Activated CD4-positive, CD25-positive, alpha-beta regulatory T cell treated with anti-CD3 and anti-CD28 coated beads, Interleukin-2, amount 50 U/mL, for 24 hours (primary cell): ENCODE results near the gene PDHA2.
"Not testable (repeated sequence)": the region's sequence is repeated elsewhere in the genome, so short reads cannot be mapped to it uniquely, and the experiment has no call there.

Source experiments
- ATAC-seq, 2 donors: fragments of 150-1000 bp; cut with Tn5 transposase; one replicate each; pipeline ENCODE4 v1.10.0; 2021; ENCODE audit warnings: mild to moderate bottlenecking in 1 of 2, moderate library complexity in 1 of 2

The PDHA2 gene

DNA sequence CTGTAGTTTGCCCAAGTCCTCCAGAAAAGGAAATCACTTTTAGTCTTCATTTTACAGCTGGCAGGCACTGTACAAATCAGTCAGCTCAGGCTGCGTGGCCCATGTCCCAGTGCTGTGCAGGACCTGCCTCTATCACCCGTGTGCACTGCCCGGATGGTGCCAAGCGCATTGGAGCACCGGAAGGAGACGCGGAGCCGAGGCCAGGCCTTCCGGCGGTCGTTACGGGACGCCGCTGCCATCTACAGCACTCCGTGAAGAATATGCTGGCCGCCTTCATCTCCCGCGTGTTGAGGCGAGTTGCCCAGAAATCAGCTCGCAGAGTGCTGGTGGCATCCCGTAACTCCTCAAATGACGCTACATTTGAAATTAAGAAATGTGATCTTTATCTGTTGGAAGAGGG, at the start of gene PDHA2:
PDHA2 (plus strand) TSS at position 203 of the 400 bp plus-strand sequence; CDS start at position 261, 58 bp downstream.
- no peak for ATAC-seq

DNA sequence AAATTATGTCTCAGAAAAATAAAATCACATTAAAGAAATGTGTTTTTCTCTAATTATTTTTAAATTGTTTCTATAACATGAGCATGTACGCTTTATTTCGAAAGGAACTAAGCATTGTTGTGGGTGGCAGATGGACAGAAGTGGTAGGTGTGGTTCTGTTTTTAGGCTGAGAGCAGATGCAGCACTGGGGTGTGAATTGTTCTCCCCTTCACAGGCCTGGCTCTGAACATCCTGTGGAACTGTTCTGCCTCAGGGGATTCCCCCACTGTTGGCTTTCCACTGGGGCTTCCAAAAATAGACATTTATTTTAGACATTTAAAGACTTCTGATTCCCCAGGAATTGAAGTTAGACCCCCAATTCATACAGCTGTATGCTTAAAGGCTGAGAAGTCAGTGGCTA, 41.9 kb upstream of the PDHA2 start:
- no peak for ATAC-seq

DNA sequence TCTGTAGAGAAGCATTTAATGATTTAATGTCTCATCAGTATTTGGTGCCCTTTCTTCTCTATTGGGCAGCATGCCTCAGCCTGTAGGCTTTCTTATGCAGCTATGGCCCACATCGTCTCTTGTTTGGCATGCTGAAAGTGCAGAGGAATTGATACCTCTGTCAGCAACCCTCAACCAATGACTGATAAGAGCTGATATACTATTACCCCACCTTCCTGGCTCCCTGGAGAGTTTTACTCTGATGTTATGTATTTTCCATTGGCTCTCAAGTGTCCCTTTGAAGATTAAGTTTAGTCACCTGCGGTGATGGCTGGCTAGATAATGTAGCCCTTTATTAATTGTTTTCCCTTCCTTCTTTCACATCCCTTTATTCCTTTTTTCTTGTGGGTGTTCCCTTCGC, 41.2 kb upstream of the PDHA2 start:
- ATAC-seq: no peak

DNA sequence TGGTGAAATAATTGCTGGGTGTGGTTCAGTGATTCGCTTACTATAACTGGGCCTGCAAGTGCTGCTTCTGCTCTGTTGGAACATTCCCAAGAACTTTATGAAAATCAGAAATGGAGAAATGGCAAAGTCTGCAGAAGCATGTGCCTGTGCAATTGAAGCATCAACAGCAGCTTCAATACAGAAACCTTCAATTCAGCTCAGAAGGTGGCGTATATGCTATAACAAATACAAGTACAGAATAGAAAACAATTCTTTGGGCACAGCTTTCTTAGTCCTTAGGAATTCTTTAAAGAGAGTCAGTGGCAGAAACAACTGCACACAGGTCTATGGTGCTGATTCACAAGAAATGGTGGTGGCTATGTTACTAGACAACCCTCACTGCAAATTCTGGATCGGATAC, 18.0 kb upstream of the PDHA2 start:
- ATAC-seq: no peak

DNA sequence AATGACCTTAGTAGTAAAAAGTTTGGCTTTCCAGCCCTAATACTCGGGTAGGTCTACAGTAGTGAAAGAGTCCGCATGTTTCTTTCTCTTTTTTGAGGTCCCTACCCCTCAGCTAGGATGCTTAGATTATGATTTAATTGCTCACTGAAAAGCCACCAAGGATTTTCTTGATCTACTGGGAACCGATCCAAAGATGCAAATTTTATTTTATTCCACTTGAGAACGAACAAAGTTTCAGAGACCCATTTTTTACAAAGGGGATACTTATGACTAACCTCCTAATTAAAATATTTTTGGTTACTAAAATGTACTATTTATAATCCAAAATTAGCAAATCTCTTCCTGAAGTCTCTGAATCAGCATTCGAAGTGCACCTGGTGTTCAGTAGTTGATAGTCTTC, 14.3 kb upstream of the PDHA2 start:
- no peak for ATAC-seq

DNA sequence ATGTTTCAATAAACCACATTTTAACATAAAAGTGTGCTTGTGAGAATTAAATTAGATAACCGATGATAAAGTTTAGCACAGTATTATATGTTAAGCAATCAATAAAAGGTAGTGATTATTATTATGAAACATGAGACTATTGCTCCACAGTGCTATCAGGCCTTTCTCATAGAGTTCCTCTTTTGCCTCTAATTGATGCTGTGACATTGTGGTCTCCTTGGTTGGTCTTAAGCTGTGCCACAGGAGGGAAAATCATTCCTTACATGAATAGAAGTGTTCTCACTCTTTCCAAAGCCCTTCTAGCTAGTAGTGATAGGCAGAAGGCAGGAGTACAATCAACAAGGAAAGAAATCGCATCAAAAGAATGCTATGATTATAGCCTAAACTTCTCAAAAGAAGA, 9.2 kb upstream of the PDHA2 start:
- ATAC-seq: no peak

DNA sequence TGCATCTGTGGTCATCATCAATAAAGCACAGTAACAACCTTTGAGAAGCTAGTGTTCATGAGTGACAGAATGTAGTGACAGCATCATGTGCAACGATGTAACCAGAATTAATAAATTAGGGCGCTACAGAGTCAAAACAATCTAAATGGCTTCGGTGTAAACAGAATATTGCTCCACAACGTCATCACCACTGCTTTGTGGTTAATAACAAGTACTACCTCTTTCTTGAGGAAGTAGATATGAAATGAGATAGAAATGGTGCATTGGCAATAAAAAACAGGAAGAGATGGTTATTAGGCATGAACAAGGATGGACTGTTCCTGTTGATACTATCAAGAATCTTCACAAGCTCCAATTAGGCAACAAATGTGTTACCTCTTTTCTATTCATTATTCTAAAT, 8.7 kb upstream of the PDHA2 start:
- ATAC-seq: no peak

DNA sequence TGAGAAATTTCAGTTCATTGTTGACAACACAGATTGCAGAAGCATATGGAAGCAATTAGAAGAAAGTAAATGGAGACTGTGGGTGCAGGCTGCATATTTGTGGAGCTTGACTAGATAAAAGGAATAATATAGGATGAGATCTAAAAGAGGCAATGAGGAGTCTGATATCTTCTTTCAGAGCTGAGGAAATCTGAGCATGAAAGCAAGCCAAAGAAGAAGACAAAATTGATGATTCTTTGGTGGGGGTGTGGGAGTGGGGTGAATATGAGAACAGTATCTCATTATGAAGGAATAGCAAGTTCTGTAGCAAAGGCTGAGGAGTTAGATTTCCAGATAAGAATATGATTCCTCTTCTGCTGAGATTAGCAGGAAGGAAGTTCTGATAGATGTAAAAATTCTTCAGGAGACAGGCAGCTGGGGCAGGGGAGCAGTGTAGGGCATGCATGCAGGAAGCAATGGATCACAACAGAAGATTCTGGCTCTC, 6.1 kb upstream of the PDHA2 start:
- no peak for ATAC-seq

DNA sequence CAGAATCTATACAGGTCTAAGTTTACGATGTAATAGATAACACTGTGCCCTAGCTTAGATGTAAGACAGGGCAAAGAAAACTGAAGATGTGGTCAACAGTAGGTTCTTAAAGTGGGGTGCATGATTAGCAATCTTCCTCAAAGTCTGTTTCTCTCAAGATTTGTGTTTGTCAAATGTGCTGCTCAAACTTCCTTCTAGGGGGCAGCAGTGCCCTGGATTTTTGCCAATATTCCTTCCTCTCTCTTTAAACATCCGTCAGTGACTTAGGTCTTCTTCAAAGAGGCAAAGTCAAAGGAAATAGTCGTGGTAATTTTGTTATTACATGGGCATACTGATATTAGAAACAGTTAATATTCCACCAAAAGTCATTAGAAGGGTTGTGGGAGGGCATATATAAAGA, 4.2 kb upstream of the PDHA2 start:
- no peak for ATAC-seq

DNA sequence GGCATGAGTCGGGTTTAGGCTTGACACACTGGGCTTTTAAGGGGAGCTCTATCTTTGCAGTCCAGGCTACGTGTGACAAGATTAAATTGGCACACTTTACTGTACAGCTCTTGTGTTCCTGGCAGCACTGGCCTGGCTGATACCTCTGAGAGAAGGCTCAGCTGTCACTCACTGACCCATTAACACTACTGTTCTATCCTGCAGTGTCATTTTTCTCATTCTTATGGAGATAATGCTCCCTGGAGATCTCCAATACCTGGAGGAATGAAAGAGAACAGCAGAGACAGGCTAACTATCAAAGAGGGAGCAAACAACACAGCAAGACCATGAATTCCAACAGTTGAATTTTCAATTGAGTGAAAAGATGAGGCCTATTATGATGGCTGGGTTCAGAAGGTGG, 1.7 kb upstream of the PDHA2 start:
- ATAC-seq: no peak

DNA sequence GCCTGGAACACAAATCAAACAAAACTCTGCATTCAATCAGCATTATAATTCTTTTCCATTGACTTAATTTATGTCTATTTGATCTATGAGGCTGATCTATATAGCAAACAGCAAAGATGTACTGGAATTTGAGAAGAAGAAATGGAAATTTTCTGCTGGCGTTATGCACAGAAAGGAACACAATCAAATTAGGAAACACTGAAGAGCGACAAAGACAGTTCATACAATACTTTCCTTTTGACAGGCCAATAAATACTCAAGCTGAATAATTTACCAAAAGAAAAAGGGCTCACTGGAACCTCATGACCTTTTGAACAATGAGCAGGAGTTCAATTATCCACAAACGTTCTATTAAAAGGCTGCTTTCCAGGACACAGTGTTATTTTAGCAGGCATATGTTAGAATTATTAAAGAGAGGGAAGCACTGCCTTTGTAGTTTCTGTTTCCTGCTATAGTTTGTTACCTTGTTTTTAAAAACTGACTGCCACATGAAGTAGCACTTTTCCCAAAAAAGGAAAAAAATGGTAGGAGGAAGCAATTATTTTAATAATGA, 8.1 kb downstream of the PDHA2 start:
- ATAC-seq: no peak

DNA sequence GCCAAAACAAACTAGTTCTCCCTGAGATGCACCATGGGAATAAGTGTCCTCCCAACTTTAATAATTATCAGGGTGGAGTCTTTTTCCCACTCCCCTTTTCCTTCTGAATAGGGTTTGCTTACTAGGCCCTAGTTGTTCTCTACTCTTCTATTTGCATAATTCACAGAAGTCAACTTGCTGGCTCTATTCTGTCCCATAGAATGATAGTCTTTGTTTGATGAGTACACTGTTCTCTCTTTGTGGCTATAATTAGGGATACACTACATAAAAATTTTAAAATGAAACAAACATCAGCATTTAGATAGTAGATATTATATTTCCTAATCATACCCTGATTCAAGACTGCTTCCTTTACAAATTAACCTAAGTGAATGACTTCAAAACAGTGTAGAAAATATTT, 10.3 kb downstream of the PDHA2 start:
- ATAC-seq: no peak

DNA sequence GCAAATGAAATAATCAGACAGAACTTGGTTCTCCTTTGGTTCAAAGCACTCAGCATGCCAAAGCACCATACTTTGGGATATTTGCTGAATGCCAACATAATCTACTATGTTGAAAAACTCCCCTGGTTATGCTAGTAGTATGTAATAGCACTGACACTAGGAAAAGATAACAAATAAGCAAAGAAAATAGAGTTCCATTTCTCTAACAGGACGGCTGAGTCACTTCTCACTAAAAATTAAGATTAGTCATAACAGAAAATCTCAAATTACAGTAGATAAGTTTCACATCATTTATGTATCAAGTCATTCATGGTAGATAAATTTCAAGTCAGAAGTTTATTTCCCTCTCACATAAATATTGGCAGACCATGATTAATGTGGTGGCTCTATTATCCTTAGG, 17.9 kb downstream of the PDHA2 start:
- no peak for ATAC-seq

DNA sequence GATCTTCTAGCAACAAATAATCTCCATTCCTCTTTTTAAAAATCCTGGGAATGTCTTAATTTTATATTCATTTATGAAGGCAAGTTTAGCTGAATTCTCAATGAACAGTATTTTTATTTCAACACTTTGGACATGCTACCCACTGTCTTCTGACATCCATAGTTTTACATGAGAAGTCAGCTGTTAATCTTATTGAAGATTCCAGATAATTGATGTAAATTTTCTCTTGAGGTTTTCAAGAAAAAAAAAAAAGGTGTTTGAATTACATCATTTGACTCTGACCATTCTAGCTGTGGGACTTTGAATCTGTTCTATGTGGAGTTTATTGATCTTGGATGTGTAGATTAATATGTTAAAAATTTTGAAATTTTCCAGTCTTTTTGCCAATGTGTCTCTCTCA, 28.0 kb downstream of the PDHA2 start:
- ATAC-seq: no peak

DNA sequence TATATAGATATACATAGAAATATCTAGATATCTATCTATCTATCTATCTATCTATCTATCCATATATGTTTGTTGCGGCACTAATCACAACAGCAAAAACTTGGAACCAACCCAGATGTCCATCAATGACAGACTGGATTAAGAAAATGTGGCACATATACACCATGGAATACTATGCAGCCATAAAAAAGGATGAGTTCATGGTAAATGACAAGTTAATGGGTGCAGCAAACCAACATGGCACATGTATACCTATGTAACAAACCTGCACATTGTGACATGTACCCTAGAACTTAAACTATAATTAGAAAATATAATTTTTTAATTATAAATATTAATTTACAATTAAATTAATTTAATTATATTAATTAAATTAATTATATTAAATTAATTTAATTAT, 29.5 kb downstream of the PDHA2 start:
- not testable (repeated sequence) for ATAC-seq

DNA sequence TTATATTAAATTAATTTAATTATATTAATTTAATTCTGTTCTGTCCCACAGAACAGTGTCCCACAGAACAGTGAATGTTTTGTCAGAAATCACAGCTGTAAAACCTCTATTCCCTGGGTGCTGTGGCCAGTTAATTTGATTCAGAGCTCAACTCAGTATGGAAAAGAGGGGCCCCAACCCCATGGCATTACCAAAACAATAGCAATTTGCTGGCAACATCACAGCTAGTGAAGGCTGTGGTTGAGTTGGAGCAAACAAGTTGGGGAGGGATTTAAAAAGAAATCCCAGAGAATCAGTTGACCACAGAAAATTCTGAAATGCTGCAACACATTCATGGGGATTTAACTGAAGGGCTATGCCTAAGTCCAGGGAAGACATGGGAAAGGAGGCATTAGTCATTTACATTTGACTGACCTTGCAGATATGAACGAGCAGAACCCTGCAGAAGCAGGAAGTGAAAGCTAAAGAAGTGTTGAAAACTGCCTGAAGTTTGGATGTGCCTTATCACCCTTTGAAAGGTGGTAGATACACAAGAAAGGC, 30.1 kb downstream of the PDHA2 start:
- ATAC-seq: no peak

DNA sequence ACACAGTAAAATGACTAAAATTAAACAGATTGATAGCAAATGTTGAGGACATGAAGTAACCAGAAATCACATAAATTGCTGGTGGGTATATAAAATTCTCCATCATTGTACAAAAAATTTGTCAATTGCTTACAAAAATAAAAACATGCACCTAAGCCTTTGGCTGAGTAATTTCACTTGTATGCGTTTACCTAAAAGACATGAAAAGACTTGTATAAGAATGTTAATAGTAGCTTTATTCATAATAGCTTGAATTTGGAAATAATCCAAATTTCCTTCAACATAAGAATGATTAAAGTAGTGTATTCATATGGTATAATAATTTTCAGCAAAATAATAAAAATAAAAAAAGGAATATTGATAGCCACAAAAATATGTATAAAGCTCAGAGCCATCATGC, 37.7 kb downstream of the PDHA2 start:
- ATAC-seq: no peak

DNA sequence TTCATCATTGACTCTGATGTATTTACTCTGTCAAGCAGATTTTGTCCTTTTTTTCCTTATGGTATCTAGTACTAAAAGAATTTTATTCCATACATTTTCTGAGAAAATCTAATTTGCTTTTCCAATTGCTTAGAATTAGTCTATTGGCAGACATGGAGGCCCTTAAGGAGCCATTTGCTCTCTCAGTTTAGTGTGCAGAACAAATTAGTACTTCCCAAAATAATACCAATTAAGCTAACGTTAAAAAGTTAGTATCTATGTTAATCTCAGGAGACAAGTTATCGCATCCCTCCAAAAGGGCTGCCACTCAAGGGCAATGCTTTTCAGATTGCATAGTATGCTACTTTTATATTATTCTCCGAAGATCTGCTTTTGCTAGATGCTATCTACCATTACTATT, 47.7 kb downstream of the PDHA2 start:
- ATAC-seq: no peak

DNA sequence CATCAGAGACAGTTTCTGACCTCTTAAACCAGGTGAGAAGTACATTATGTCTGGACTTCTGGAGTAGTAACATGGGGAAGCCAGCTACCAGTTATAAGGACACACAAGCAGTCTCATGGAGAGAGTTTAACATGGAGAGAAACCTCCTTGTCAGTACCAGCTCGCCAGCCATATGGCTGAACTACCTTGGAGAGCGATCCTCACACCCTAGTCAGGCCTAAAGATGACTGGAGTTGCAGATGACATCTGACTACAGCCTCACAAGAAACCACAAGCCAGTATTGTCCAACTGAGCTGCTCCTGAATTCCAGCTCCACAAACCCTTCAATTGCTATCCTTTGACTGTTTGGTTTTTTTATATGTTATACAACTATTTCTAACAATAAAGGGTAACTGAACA, 49.8 kb downstream of the PDHA2 start:
- no peak for ATAC-seq
